Gastroesophageal sphincter (tissue), 3 donors: ENCODE results near the gene NLRP8.

Experiments
- CTCF ChIP-seq, 4 experiments: fragments of 200-600 bp in 2 of 4; fragments of 450-650 bp in 2 of 4; sonication (generic) in 1 of 4; IDR thresholded peaks; one replicate each; pipeline ENCODE4 v1.5.1; 2017 to 2019; ENCODE audit warnings: antibody characterized with exemption in 4 of 4, mild to moderate bottlenecking in 2 of 4, moderate library complexity in 2 of 4
- EP300 ChIP-seq: sonication (generic); formaldehyde crosslinking; IDR thresholded peaks from one replicate; pipeline ENCODE4 v1.6.1; 2017; ENCODE audit warnings: antibody characterized with exemption, mild to moderate bottlenecking
- POLR2A ChIP-seq, 2 donors: fragments of 450-650 bp; IDR thresholded peaks; one replicate each; pipeline ENCODE4 v1.6.1; 2017; ENCODE audit warnings: antibody characterized with exemption in 2 of 2, mild to moderate bottlenecking in 2 of 2, moderate library complexity in 1 of 2
- POLR2AphosphoS5 ChIP-seq: sonication (generic); formaldehyde crosslinking; IDR thresholded peaks from one replicate; pipeline ENCODE4 v1.6.1; 2017; ENCODE audit warnings: antibody characterized with exemption

- TF ChIP-seq CTCF (IDR thresholded peaks at IDR 0.05), result no peak
- TF ChIP-seq POLR2A (IDR thresholded peaks at IDR 0.05), result no peak
- no peak for TF ChIP-seq EP300
- TF ChIP-seq POLR2AphosphoS5, result no peak
Measured at GRCh38 chr19:56015756-56016155, 68.1 kb downstream of the NLRP8 start.
